Ovary (tissue), 9 donors: ENCODE measurements around the gene C3. TPM values are rescaled to one million over a fixed set of nuclear protein-coding genes. Genes with fewer than 3 reads are reported as not detected.

Source experiments
- DNase-seq, 5 donors: peaks; one replicate each; pipeline ENCODE4 v3.0.0-alpha.2; 2019 to 2020
- H3K27ac ChIP-seq, 2 donors: fragments of 200-600 bp; one replicate each; pipeline versions ENCODE4 v1.5.1 to v1.8.0; 2019 to 2022
- H3K27me3 ChIP-seq: fragments of 200-600 bp; one replicate; pipeline ENCODE4 v1.8.0; 2022
- H3K36me3 ChIP-seq: fragments of 200-600 bp; sonication (generic); one replicate; pipeline ENCODE4 v1.5.1; 2019
- H3K4me1 ChIP-seq: one replicate; pipeline ENCODE4 v1.8.1; 2013; ENCODE audit warnings: mild to moderate bottlenecking, moderate library complexity; ENCODE audit not compliant: insufficient read depth
- H3K4me3 ChIP-seq: fragments of 200-600 bp; sonication (generic); one replicate; pipeline ENCODE4 v1.5.1; 2017
- H3K9me3 ChIP-seq, 2 donors: fragments of 200-600 bp in 1 of 2; sonication (generic) in 1 of 2; one replicate each; pipeline versions ENCODE4 v1.5.1 to v1.8.1; 2013 to 2019; ENCODE audit warnings: mild to moderate bottlenecking in 1 of 2, moderate library complexity in 1 of 2
- CTCF ChIP-seq, 3 donors: fragments of 450-650 bp in 2 of 3; fragments of 200-600 bp in 1 of 3; IDR thresholded peaks; one replicate each; pipeline versions ENCODE4 v1.5.1 to v1.8.0; 2016 to 2022; ENCODE audit warnings: antibody characterized with exemption in 3 of 3, mild to moderate bottlenecking in 1 of 3
- EP300 ChIP-seq: sonication (generic); formaldehyde crosslinking; IDR thresholded peaks from one replicate; pipeline ENCODE4 v1.6.1; 2017; ENCODE audit warnings: antibody characterized with exemption
- POLR2A ChIP-seq: fragments of 450-650 bp; IDR thresholded peaks from one replicate; pipeline ENCODE4 v1.6.1; 2017; ENCODE audit warnings: antibody characterized with exemption, mild to moderate bottlenecking, moderate library complexity
- WGBS, 3 donors: extraction: QIAGEN DNeasy Blood & Tissue Kit in 1 of 3; methylation state at CpG; one replicate each; pipeline versions ENCODE4 v1.1.5 to v1.1.7; 2013 to 2017; 5-methylcytosine and 5-hydroxymethylcytosine counted together
- intact Hi-C, 4 donors: fragments of 100-400 bp; cut with DNase I; formaldehyde crosslinking; loops; one replicate each; pipeline versions ENCODE4 v1.11.0 to v1.15.1; 2022 to 2023
- polyA plus RNA-seq, 2 donors: library from polyadenylated mRNA; stranded (reverse); fragments of 200-250 nt in 1 of 2; fragments of 350-450 nt in 1 of 2; fragmentation: Illumina TruSeq in 1 of 2; extraction: RNeasy Lipid Tissue Mini Kit (QIAGEN cat#74804) in 1 of 2; gene quantifications; one replicate each; pipeline ENCODE4 v1.2.3, GENCODE V29; 2013 to 2014
- total RNA-seq, 7 donors: library from RNA; depleted of rRNA in 2 of 7; stranded (reverse); fragments of >200 nt in 2 of 7; fragmentation: NEBNext Ultra II Directional in 3 of 7; extraction: Animal tissue kit (Norgen Biotek cat#: 25700) in 3 of 7; gene quantifications; one replicate each; pipeline versions ENCODE4 v1.1.0 to v1.2.4, GENCODE V29; 2016 to 2023
- donor health status: DM: no; HTN: no; CAD: no; lungs with moderate emphysema.
- donor health status: DM: no; HTN: no; CAD: no.
- donor health status: Bipolar disorder and iron deficiency.
- donor health status: DM: yes; HTN: yes; CAD: no.
- donor health status: DM: no; HTN: no; CAD: no.
- donor health status: DM: yes; HTN: yes; CAD: no.

The C3 gene
- total and polyA plus RNA-seq, 9 donors: 130 to 3,887 (median 1,173) TPM

- H3K4me1 ChIP-seq: peaks cover 2% of the 10 kb centered on the region
- WGBS, 3 donors: 3 to 5% (median 3%) methylated on average over 42 to 50 of the region's 50 CpGs
- H3K27me3 ChIP-seq: no peaks in the 10 kb centered on the region
- peak overlapping the region in 1 of 2 donors; percentile 13 for H3K27ac ChIP-seq
- intact Hi-C loops: loop anchor here in 3 of 4 donors (10.0 kb wide), 3 partner anchors 49 to 769 kb away; no protein-coding TSS in a partner anchor
- peak overlapping the region; percentile 13 for H3K4me3 ChIP-seq
- H3K9me3 ChIP-seq: no peaks in the 10 kb centered on the region
- no peaks in the 10 kb centered on the region for H3K36me3 ChIP-seq
- TF ChIP-seq POLR2A (no peak), CTCF (IDR thresholded peaks at IDR 0.05) (peak in 2 of 3 donors; percentile 72 to 73)
- peak; percentile 87 to 90 (median 89) for DNase-seq
Observed at GRCh38 chr19:6753178-6754031, 33.0 kb upstream of the C3 start.

- TF ChIP-seq CTCF (IDR thresholded peaks at IDR 0.05): no peak
- no peak for TF ChIP-seq EP300
- TF ChIP-seq POLR2A: no peak
- peak in 3 of 5 donors; percentile 43 to 52 (median 47) for DNase-seq
- H3K36me3 ChIP-seq: no peaks in the 10 kb centered on the region
- H3K27me3 ChIP-seq: no peaks in the 10 kb centered on the region
- intact Hi-C loops: loop anchor here in 3 of 4 donors (10.0 kb wide), 3 partner anchors 48 to 768 kb away; no protein-coding TSS in a partner anchor
- peak overlapping the region; percentile 13 for H3K4me3 ChIP-seq
- peak overlapping the region in 1 of 2 donors; percentile 13 for H3K27ac ChIP-seq
- no peaks in the 10 kb centered on the region for H3K9me3 ChIP-seq
- H3K4me1 ChIP-seq: peaks cover 2% of the 10 kb centered on the region
- 51 to 58% (median 55%) methylated on average over 46 to 50 of the region's 50 CpGs for WGBS, 3 donors
Observed at GRCh38 chr19:6752256-6753177, 32.1 kb upstream of the C3 start.

GRCh38 chr19:6751189-6751588 is 30.7 kb upstream of the C3 start:
- intact Hi-C loops: loop anchor here in 3 of 4 donors (10.0 kb wide), 3 partner anchors 46 to 766 kb away; no protein-coding TSS in a partner anchor
- WGBS, 3 donors: 86 to 88% (median 88%) methylated on average over 16 of the region's 16 CpGs
- H3K36me3 ChIP-seq: no peaks in the 10 kb centered on the region

More at GRCh38 chr19:6751189-6751588, 30.7 kb upstream of the C3 start:
- TF ChIP-seq EP300: no peak
- no peak for TF ChIP-seq POLR2A
- no peak for TF ChIP-seq CTCF (IDR thresholded peaks at IDR 0.05)
- no peak for DNase-seq
- Histone ChIP-seq H3K27ac (no peak overlapping the region), H3K27me3 (no peaks in the 10 kb centered on the region), H3K4me3 (no peak overlapping the region), H3K4me1 (peaks cover 2% of the 10 kb centered on the region), H3K9me3 (no peaks in the 10 kb centered on the region)
